ENCODE results near the gene ADK.
"Not testable (repeated sequence)": the region's sequence is repeated elsewhere in the genome, so short reads cannot be mapped to it uniquely, and the experiment has no call there.

ADK gene

GRCh38 chr10:74353021-74353420 is 202.0 kb downstream of the ADK start:
- DNase-seq (ENCODE audit: low spot score) = not testable (repeated sequence)

GRCh38 chr10:74361678-74362077 is 210.7 kb downstream of the ADK start:
- no peak for DNase-seq (ENCODE audit: low spot score)

GRCh38 chr10:74363727-74364126 is 212.7 kb downstream of the ADK start:
- no peak for DNase-seq (ENCODE audit: low spot score)

GRCh38 chr10:74365109-74365508 is 214.1 kb downstream of the ADK start:
- no peak for DNase-seq (ENCODE audit: low spot score)

GRCh38 chr10:74371696-74372095 is 220.7 kb downstream of the ADK start:
- no peak for DNase-seq (ENCODE audit: low spot score)

GRCh38 chr10:74373059-74373458 is 222.0 kb downstream of the ADK start:
- no peak for DNase-seq (ENCODE audit: low spot score)

- no peak for DNase-seq (ENCODE audit: low spot score)
These were observed 226.5 kb downstream of the ADK start for GRCh38 chr10:74377476-74377875.

GRCh38 chr10:74379474-74379873 is 228.5 kb downstream of the ADK start:
- no peak for DNase-seq (ENCODE audit: low spot score)

GRCh38 chr10:74380795-74381194 is 229.8 kb downstream of the ADK start:
- DNase-seq (ENCODE audit: low spot score) = no peak

- no peak for DNase-seq (ENCODE audit: low spot score)
These were observed 230.4 kb downstream of the ADK start for GRCh38 chr10:74381291-74381853.

GRCh38 chr10:74382663-74383062 is 231.6 kb downstream of the ADK start:
- no peak for DNase-seq (ENCODE audit: low spot score)

GRCh38 chr10:74383642-74384041 is 232.6 kb downstream of the ADK start:
- no peak for DNase-seq (ENCODE audit: low spot score)

- DNase-seq (ENCODE audit: low spot score) = no peak
These were observed 233.7 kb downstream of the ADK start for GRCh38 chr10:74384615-74385183.

- no peak for DNase-seq (ENCODE audit: low spot score)
These were observed 237.8 kb downstream of the ADK start for GRCh38 chr10:74388801-74389200.

GRCh38 chr10:74391786-74392185 is 240.8 kb downstream of the ADK start:
- DNase-seq (ENCODE audit: low spot score) = no peak

GRCh38 chr10:74394416-74394969 is 243.5 kb downstream of the ADK start:
- DNase-seq (ENCODE audit: low spot score) = no peak

GRCh38 chr10:74400186-74400585 is 249.2 kb downstream of the ADK start:
- no peak for DNase-seq (ENCODE audit: low spot score)

GRCh38 chr10:74406006-74406405 is 255.0 kb downstream of the ADK start:
- no peak for DNase-seq (ENCODE audit: low spot score)

- DNase-seq (ENCODE audit: low spot score) = no peak
These were observed 264.3 kb downstream of the ADK start for GRCh38 chr10:74415146-74415839.

- DNase-seq (ENCODE audit: low spot score) = no peak
These were observed 266.4 kb downstream of the ADK start for GRCh38 chr10:74417397-74417796.

GRCh38 chr10:74418285-74418872 is 267.4 kb downstream of the ADK start:
- peak; percentile 88 for DNase-seq (ENCODE audit: low spot score)

GRCh38 chr10:74419491-74419951 is 268.5 kb downstream of the ADK start:
- peak; percentile 54 for DNase-seq (ENCODE audit: low spot score)

GRCh38 chr10:74419958-74420375 is 268.9 kb downstream of the ADK start:
- peak; percentile 11 for DNase-seq (ENCODE audit: low spot score)

All from pons (tissue), 1 donor.